OCI-LY3 (cell line): ENCODE measurements around the gene PLCL1.

Source experiments
- CTCF ChIP-seq: fragments of 200-600, 300-600 bp; sonication (generic); IDR thresholded peaks from 2 replicates; pipeline ENCODE4 v1.5.1; 2014; ENCODE audit warnings: antibody characterized with exemption, low read length, low read depth
- EZH2phosphoT487 ChIP-seq: fragments of 200-600 bp; shearing (Covaris generic); IDR thresholded peaks from 2 replicates; pipeline ENCODE4 v1.6.1; 2018; ENCODE audit warnings: antibody characterized with exemption, mixed run types, low read depth

GRCh38 chr2:198055716-198056115 lies 251.3 kb downstream of the PLCL1 start:
- no peak for TF ChIP-seq CTCF
- TF ChIP-seq EZH2phosphoT487 = no peak
